Measurements from ENCODE around the gene SETD2.
"Not testable (repeated sequence)": the region's sequence is repeated elsewhere in the genome, so short reads cannot be mapped to it uniquely, and the experiment has no call there.

Gene SETD2

DNA sequence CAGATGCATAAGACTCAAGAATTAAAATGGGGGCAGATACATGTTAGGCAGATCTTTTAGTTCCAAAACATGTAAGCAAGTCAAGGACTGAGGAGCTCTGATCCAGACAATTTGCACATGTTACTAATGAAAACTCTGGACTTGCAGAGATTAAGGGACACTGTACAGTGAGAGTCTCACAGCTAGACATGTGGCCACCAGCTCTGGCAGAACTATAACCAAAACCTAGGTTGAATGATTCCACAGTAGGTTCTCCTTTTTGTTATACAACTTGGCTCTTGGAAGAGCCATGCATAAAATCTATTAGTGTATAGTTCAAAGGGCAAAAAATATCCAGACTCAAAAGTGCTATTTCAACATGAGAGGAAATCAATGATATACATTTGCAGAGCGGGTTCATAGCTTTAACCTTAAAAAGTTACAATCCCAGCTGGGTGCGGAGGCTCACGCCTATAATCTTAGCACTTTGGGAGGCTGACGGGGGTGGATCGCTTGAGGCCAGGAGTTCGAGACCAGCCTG is 61.8 kb downstream of the SETD2 start:
- DNase-seq (ENCODE audit: low spot score), result no peak

DNA sequence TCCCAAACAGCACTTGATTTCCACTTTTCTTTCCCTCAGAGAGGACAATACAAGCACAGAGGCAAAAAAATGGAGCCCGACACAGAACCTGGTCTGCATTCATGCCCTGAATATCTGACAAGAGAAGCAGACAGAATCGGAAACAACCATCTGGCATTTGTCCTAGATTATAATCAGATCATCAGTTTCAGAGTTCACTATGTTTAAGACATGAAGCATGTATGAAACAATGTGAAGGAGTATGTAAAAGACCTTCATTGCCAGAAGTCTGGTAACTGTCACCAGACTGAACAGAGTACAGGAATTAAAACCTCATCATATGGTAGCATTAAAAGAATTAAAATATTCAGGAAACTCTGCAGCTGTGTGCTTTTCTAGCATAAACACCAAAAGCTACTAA is 65.0 kb downstream of the SETD2 start:
- no peak for DNase-seq (ENCODE audit: low spot score)

- no peak for DNase-seq (ENCODE audit: low spot score)
Observed at GRCh38 chr3:47097864-47098263, 66.0 kb downstream of the SETD2 start.

DNA sequence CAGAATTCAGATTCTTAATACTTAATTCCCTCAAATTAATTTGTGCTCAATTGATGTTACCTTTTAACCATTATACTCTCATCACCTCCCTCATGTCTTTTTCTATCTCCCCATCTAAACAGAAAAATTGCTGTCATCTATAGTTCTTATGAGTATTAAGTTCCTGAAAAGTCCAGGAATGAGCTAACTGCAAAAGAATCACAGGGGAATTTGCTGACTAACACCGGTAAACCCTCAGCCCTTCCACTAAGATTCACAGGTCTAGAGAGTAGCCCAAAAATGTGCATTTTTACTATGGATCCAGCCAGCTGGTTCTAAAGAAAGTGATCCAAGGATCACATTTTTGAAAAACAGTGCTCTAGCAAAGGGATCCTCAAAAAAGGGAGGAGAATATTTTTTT is 67.0 kb downstream of the SETD2 start:
- no peak for DNase-seq (ENCODE audit: low spot score)

DNA sequence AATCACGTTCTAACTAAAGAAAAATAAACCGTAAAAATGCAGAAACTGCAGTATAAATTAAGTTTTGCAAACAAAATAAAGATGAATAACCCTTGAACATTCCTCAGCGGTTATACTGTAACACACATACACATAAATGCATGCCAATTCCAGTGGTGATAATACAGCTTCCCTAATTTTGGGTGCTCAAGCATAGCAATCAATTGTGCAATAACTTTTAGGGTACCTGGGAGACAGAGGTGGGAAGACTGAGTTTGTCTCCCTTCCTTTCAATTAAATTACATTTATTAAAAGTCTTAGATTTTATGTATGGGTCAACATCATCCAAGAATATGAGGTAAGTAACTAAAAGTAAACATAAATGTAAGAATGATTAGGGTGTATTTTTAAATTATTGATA is 71.8 kb downstream of the SETD2 start:
- no peak for DNase-seq (ENCODE audit: low spot score)

- DNase-seq (ENCODE audit: low spot score), result no peak
Observed at GRCh38 chr3:47089630-47090029, 74.3 kb downstream of the SETD2 start.

- DNase-seq (ENCODE audit: low spot score), result no peak
Observed at GRCh38 chr3:47086071-47086470, 77.8 kb downstream of the SETD2 start.

DNA sequence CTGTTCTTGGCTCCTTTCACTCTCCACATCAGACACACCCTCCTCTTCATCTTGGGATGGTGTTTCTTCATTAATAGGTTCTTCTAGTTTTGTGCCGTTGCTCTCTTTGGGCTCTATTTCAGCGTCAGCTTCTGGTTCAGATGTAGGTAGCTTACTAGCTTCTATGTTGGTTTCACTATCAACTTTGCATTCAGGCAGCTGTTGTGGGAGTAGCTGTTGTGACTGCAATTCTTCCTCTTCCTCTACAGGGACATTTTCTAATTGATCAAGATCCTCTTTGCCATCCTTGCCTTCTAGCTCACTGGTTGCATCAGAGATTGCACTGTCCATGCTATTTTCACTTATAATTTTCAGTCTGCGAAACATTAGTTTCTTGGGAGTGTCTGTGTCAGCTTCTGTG is 80.1 kb downstream of the SETD2 start:
- no peak for DNase-seq (ENCODE audit: low spot score)

- no peak for DNase-seq (ENCODE audit: low spot score)
Observed at GRCh38 chr3:47082519-47082918, 81.4 kb downstream of the SETD2 start.

DNA sequence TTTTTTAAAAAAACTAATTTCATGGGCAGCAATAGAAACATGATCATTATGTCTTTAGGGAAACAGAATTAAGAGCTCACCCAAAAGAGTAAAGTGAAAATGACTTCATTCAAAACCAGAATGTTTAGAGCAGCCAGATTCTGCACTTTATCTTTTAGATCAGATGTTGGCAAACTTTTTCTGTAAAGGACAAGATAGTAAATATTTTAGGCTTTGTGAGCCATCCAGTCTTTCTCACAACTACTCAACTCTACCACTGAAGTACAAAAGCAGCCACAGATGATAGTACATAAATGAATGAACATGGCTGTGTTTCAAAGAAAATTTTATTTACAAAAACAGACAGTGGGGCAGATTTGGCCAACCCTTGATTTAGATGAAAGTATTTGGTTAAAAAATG is 84.5 kb downstream of the SETD2 start:
- no peak for DNase-seq (ENCODE audit: low spot score)

GRCh38 chr3:47073685-47074084 is 90.2 kb downstream of the SETD2 start:
- no peak for DNase-seq (ENCODE audit: low spot score)

DNA sequence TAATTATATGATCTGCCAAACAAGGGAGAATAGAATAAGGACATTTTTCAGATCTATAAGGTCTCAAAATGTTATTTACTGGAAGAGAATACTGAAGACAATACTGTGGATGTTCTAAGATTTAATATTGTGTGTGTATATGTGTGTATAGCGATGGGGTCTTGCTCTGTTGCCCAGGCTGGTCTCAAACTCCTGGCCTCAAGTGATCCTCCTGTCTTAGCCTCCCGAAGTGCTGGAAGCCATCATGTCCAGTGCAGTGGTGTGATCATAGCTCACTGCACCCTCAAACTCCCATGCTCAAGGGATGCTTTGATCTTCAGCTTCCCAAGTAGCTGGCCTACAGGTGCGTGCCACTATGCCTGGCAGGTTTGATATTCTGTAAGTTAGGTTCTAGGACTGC is 93.1 kb downstream of the SETD2 start:
- no peak for DNase-seq (ENCODE audit: low spot score)

- DNase-seq (ENCODE audit: low spot score), result not testable (repeated sequence)
Observed at GRCh38 chr3:47066259-47066658, 97.7 kb downstream of the SETD2 start.

GRCh38 chr3:47065681-47066080 is 98.2 kb downstream of the SETD2 start:
- no peak for DNase-seq (ENCODE audit: low spot score)

- no peak for DNase-seq (ENCODE audit: low spot score)
Observed at GRCh38 chr3:47065058-47065457, 98.9 kb downstream of the SETD2 start.

GRCh38 chr3:47057212-47057671 is 106.7 kb downstream of the SETD2 start:
- peak; percentile 63 for DNase-seq (ENCODE audit: low spot score)

GRCh38 chr3:47056705-47057104 is 107.2 kb downstream of the SETD2 start:
- no peak for DNase-seq (ENCODE audit: low spot score)

DNA sequence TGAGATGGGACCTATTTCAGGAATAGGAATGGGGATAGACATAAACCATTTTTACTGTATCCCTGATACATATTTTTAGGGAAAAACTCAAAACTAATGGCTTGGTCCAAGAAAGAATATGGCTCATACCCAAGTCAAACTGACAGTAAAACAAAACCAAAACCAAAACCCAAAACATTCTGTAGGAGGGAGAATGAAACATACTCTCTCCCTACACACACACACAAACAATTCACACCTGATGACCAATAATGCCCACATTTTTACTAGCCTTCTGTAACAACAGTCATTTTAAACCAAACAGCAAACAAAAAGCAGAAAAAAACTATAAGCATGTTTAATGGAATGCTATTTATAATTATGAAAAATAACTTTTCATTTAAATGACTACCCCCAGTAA is 109.5 kb downstream of the SETD2 start:
- no peak for DNase-seq (ENCODE audit: low spot score)

GRCh38 chr3:47047673-47048072 is 116.2 kb downstream of the SETD2 start:
- DNase-seq (ENCODE audit: low spot score), result no peak

GRCh38 chr3:47047069-47047468 is 116.8 kb downstream of the SETD2 start:
- DNase-seq (ENCODE audit: low spot score), result no peak

GRCh38 chr3:47042231-47042791 is 121.6 kb downstream of the SETD2 start:
- no peak for DNase-seq (ENCODE audit: low spot score)

DNA sequence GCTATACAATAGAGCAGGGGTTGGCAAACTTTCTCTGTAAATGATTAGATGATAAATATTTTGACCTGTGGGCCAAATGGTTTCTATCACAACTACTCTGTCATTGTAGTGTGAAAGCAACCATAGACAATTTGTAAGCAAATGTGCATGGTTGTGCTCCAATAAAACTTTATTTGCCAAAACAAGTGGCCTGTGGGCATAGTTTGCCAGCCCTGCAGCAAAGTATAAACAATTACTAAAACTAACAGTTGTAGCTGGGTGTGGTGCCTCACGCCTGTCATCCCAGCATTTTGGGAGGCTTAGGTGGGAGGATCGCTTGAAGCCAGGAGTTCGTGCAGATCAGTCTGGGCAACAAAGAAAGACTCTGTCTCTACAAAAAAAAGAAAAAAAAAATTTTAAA is 122.8 kb downstream of the SETD2 start:
- no peak for DNase-seq (ENCODE audit: low spot score)

DNA sequence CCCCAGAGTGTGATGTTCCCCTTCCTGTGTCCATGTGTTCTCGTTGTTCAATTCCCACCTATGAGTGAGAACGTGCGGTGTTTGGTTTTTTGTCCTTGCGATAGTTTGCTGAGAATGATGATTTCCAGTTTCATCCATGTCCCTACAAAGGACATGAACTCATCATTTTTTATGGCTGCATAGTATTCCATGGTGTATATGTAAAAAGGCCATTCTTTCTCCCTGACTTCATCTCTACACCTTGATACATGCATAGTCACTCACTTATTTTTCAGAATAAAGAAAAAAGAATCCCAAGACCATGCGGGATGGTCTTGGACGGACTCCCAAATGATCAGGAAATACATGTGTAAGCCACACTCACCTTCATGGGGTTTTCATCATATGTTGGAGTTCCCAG is 126.6 kb downstream of the SETD2 start:
- not testable (repeated sequence) for DNase-seq (ENCODE audit: low spot score)

DNA sequence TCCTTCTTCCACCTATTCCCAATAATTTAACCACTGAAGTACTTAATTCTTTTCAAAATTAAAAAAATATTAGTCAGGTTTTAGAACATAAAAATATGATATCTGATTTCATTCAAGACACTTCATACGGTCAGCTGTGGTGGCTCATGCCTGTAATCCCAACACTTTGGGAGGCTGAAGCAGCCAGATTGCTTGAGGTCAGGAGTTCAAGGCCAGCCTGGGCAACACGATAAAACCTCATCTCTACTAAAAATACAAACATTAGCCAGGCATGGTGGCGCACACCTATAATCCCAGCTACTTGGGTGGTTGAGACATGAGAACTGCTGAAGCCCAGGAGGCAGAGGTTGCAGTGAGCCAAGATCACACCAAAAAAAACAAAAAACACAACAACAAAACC is 127.8 kb downstream of the SETD2 start:
- no peak for DNase-seq (ENCODE audit: low spot score)

DNA sequence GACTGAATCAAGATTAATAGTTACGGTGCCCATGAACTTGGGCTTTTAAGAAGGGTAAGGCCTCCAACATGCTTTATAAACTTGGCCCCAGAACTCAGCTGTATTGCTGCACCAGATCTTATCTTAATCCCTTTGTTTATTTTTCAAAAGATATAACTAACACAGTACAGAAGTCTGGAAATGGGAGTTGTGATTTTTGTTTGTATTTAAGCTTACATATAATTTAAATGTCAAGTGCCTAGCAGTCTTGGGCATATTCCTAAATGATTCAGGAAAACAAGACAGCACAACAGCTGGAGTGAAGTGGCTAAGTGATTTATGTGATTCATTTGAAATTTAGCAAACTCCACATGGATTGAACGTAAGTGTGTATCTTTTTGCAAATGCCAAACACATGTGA is 128.3 kb downstream of the SETD2 start:
- no peak for DNase-seq (ENCODE audit: low spot score)
